Medulla oblongata (tissue), 1 donor: Measurements from ENCODE around the gene BRF1.
"Not testable (repeated sequence)": the region's sequence is repeated elsewhere in the genome, so short reads cannot be mapped to it uniquely, and the experiment has no call there.

ENCODE experiments used
- DNase-seq: peaks from one replicate; pipeline ENCODE4 v3.0.0-alpha.2; 2015; ENCODE audit errors: extremely low spot score

BRF1 gene

DNA sequence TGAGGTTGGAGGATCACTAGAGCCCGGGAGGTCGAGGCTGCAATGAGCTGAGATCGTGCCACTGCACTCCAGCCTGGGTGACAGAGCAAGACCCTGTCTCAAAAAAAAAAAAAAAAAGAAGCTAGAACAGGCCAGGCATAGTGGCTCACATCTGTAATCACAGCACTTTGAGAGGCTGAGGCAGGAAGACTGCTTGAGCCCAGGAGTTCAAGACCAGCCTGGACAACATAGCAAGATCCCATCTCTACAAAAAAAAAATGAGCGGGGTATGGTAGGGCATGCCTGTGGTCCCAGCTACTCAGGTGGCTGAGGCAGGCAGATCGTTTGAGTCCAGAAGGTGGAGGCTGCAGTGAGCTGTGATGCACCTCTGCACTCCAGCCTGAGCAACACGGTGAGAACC lies 11.9 kb downstream of the BRF1 start:
- DNase-seq, result not testable (repeated sequence)

- no peak for DNase-seq
Observed at GRCh38 chr14:105287249-105288102, 13.3 kb downstream of the BRF1 start.

DNA sequence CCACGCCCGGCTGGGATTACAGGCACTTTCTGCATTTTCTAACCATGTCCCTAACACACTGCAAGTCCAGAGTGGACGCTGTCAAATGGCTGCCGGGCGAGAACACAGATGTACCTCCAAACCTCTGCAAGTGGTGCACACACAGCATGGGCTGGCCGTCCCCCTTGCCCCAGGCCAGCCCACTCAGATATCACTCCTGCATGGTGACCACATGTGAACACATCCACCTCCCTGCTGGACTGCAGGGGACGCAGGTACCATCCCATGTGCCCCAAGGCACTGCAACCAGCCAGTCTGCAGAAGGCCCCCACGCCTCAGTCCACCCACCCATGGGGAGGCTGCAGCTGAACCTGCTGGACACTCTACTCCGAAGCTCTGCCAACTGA lies 14.0 kb downstream of the BRF1 start:
- DNase-seq, result no peak

DNA sequence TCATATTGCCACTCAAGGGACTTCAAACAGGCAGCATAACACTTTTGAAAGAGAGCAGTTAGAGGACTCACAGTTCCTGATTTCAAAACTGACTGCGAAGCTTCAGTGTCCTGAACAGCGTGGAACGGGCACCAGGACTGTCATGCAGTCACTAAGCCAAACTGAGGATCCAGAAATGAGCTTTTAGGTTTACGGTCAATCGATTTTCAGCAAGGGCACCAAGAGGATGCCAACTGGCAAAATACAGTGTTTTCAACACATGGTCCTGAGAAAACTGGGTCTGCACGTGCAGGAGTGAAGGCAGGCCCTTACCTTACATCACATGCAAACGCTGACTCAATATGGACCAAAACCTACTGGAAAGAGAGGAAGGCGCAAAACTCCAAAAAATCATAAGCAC lies 15.6 kb downstream of the BRF1 start:
- no peak for DNase-seq

DNA sequence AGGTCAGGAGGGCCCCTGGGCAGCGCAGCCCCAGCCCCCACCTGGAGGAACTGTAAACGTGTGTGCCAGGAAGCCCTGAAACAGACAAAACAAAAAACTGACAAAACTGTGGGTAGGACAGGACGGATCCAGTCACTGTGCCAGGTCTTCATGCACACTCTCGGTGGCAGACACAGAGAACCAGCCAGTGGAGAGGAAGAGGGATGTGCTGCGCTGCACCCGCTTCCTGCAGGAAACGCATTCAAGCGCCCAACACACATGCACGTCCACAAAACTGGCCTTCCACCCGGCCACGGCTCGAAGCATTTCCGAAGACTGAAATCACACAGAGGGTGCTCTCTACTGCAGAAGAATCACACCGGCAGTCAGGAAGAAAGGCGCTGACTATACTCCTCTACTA lies 16.9 kb downstream of the BRF1 start:
- no peak for DNase-seq

- DNase-seq, result no peak
Observed at GRCh38 chr14:105283028-105283427, 17.8 kb downstream of the BRF1 start.

- no peak for DNase-seq
Observed at GRCh38 chr14:105282098-105282725, 18.6 kb downstream of the BRF1 start.

GRCh38 chr14:105281371-105282097 lies 19.3 kb downstream of the BRF1 start:
- peak; percentile 72 for DNase-seq

- no peak for DNase-seq
Observed at GRCh38 chr14:105280525-105280924, 20.3 kb downstream of the BRF1 start.

- no peak for DNase-seq
Observed at GRCh38 chr14:105279642-105280361, 21.0 kb downstream of the BRF1 start.

DNA sequence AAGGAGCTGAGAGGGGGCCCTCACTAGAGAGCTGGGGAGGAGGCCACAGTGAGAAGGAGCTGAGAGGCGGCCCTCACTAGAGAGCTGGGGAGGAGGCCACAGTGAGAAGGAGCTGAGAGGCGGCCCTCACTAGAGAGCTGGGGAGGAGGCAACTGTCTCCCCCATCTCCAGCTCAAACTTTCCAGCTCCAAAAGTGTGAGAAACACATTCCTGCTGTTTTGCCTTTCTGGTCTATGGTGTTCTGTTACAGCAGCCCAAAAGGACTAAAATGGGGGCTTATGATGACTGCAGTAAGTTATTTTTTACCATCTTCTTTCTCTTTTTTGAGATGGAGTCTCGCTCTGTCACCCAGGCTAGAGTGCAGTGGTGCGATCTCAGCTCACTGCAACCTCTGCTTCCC lies 23.4 kb downstream of the BRF1 start:
- not testable (repeated sequence) for DNase-seq

DNA sequence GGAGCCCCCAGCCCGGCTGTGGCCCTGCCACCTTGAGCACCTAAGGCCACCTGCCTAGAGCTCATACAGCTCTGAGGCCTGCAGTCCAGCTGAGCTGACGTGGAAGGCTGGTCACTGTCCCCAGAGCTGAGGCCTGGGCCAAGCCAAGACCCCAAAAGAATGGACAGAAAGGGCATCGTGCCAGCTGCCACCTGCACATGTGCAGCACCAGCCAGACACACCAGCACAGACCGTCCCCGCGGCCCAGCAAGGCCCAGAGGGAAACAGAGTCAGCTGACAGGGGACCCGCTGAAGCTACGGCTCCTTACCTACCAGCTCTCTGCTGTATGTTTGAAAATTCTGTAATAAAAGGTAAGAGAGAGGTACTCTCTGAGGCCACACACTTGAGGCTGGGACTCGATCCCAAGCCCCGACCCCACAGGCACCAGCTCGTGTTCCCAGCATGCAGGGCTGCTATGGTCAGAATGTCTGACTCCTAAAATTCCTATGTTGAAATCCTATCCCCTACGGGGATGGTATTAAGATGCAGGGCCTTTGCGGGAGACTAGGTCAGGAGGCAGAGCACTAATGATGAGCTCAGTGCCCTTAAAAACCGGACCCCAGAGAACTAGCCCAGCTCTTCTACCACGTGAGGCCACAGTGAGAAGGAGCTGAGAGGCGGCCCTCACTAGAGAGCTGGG lies 25.4 kb downstream of the BRF1 start:
- DNase-seq, result no peak

- no peak for DNase-seq
Observed at GRCh38 chr14:105274637-105275036, 26.2 kb downstream of the BRF1 start.

DNA sequence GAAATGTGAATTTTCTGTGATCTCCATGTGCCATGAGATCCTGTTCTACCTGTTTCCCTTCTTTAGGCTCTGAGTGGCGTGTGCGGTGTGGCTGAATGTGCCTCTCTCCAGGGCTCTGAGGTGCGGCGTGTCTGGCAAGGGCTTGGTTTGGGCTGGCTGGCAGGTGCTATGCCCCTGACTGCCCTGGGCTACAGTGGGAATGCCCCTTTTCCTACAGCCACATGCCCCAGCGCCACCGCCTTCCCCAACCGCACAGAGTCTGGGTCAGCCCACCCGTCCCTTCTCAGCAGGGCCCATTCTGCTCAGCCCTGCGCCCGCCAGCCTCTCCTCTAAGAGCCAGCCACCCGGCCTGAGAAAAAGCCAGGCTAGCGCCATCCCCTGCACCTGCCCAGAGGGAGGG lies 27.7 kb downstream of the BRF1 start:
- DNase-seq, result no peak

GRCh38 chr14:105272623-105273022 lies 28.2 kb downstream of the BRF1 start:
- no peak for DNase-seq

- DNase-seq, result no peak
Observed at GRCh38 chr14:105271224-105271890, 29.4 kb downstream of the BRF1 start.

DNA sequence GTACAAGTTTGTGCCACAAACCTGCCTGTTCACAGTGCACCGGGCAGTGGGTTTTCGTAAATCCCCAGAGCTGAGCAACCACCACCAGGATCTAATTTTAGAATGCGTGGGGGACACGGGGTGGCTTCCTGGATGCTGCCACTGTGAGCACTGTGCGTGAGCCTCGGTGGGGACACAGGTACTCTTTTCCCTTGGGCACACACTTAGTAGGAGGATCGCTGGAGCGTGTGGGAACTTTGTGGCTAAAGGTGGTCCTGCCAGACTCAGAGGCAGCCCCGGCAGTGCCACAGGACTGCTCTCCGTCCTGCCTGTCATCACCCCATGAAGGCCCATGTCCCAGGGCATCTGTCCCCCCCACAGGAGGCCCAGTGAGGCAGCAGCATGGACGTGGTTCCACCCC lies 31.4 kb downstream of the BRF1 start:
- no peak for DNase-seq

DNA sequence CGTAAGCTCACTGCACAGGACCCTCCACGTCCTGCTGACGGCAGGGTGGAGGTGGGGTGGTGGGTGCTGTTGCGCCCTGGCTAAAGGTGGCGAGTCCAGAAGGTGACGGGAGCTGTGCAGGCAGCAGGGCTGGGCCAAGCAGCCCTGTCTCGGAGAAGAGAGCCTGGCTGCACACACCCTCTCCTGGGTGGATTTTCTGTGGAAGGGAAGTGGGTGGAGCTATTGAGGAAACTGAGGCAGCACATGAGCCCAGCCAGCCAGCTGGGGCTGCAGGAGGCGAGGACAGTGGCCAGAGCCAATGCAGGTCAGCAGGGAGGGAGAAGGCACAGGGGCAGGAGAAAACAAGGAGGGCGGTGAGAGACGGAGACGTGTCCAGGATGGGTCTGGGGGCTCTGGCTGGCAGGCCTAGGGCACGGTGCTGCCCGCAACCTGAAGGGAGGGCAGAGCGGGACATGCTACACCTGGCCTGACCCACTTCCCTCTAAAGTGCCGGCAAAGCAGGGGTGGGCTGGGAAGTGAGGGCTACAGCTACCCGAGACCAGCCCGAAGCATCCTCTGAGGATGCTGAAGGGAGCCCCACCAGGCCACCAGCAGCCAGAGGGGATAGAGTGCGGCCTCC lies 32.0 kb downstream of the BRF1 start:
- no peak for DNase-seq

GRCh38 chr14:105267820-105268548 lies 32.8 kb downstream of the BRF1 start:
- DNase-seq, result no peak

DNA sequence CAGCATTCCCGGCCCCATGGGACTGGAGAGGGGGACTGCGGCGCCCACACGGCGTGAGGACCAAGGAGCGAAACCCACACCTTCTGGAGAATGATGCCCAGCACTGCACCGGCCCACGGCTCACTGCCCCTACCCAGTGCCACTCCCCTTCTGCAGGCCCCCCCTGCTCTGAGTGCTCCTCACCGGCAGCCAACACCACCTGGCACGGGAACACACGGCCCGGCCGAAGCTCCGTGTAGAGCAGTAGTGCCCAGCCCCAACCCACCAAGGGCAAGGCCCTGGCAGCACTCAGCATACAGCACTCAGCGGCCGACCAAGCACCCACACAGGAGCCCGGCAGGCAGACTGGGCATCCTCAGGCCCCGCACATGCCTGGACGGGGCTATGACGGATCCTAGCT lies 39.0 kb downstream of the BRF1 start:
- DNase-seq, result no peak
